ENCODE measurements around the gene XIRP1. TPM values are rescaled to one million over a fixed set of nuclear protein-coding genes. Genes with fewer than 3 reads are reported as not detected.
A peak's percentile ranks its signal among the peaks of the same experiment; 100 is the strongest.

The XIRP1 gene
- total RNA-seq, 1 donor from 2014 or later = not detected

DNA sequence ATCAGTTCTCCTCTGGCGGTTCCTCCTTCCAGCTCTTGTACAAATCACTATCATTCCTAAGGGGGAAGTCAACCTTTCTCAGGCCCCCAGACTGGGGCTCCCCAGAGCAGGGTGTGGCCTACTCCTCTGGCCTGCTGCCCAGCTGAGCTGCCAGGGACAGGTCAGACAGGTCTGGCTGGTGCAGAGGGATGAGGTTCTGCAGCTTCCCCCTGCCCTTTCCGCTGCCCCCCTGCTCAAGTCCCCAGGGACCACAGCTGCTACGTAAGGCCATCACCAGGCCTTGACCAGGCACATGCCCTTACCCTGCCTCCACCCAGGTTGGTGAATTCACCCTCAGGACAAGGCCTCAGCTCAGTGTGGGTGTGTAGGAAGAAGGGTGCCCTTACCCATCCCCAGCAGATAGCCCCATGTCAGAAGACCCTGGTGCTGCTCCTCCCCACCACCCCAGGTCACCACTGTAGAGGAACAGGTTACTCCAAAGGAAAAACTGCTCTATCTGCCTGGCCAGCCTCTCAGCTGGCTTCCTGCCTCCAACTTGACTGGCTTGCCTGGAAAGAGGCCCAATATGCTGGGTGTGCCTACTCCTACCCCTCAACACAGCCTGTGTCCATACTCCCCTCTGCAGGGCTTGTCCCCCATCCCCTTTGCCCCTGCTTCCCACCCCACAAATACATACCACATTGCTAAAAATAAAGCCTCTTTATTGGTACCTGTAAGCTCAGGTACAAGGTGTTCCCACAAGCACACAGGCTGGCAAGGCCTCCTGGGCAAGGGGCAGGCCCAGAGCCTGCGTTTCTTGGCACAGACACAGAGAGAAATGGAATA is 51.0 kb downstream of the XIRP1 start:
- no peak for DNase-seq

- DNase-seq = no peak
Observed at GRCh38 chr3:39140341-39140971, 51.9 kb downstream of the XIRP1 start.

DNA sequence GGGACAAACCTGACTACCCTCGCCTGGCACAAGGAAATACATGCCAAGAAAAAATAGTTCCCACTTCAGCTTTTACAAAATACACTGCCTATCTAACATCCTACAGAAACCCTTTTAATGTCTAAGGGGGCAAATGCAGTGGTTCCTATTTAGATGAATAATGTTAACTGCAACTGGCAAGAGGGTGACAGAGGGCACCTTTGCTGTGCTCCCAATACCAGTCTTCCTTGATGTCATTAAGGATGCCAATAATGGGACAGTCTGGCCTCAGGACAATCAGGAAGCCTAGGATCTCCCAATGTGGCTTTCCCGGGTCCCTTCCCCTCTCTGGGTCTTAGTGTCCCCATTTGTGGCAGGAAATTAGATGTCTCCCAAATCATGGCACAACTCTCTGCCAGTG is 53.0 kb downstream of the XIRP1 start:
- no peak for DNase-seq

- no peak for DNase-seq
Observed at GRCh38 chr3:39138804-39139415, 53.5 kb downstream of the XIRP1 start.

- DNase-seq = no peak
Observed at GRCh38 chr3:39137991-39138803, 54.2 kb downstream of the XIRP1 start.

DNA sequence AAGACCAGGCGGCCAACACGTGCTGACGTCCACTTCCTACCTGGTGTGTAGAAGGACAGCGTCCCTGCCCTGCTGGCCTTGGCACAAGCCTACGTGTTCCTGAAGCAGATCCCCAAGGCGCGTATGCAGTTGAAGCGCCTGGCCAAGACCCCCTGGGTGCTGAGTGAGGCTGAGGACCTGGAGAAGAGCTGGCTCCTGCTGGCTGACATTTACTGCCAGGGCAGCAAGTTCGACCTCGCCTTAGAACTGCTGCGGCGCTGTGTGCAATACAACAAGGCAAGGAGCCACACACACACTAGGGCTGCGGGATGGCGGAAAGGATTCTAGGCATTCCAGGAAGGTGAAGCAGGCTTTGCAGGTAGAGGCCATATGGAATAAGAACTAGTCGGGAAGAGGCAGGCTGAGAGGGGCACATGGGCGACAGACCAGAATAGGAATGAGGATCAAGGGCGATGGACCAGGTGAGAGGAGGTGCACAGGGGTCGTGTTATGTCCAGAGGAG is 54.9 kb downstream of the XIRP1 start:
- DNase-seq = no peak

GRCh38 chr3:39136533-39137434 is 55.6 kb downstream of the XIRP1 start:
- DNase-seq = no peak

DNA sequence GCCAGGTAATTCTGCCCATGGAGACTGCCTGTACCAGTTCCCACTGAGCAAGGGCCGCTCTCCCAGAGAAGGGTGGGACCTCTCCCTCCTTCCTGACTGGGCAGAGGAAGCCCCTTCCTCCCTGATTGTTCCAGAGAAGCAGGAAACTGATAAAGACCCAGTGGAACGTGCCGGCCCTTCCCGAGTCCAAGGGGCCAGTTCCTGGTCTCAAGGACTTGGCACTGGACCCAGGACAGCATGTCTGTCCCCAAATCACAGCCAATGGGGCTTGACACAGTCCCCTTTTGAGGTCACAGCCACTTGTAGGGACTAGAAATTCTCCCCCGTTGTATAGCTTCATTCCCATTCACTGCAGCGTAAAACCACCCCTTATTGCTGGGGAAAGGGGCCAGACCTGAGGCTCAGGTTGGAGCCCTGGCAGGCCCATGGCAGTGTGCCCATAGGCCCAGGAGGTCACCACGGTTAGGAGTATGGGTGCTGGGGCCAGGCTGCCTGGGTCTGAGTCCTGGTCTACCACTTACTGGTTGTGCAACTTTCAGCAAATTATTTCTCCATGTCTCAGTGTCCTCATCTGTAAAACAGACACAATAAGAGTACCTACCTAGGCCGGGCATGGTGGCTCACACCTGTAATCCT is 57.1 kb downstream of the XIRP1 start:
- peak; percentile 53 for DNase-seq

GRCh38 chr3:39134305-39134704 is 58.1 kb downstream of the XIRP1 start:
- no peak for DNase-seq

DNA sequence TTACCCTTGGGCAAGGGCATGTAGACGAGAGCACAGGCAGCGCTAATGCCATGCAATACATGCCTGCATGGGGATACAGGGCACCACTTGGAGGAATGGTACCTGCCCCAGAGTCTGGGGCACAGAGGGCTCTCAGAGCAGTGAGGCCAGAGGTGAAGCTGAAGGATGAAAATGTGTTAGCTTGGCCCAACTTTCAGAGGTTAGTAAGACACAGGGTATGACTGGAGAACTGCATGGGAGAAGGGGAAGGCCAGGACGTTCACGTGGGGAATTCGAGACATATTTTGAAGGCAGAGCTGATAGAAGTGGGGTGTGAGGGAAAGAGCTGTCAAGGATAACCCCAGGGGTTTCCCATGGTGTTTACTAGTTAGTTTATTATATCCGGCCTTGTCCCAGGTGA is 58.6 kb downstream of the XIRP1 start:
- DNase-seq = no peak

Other genes with a start within 250 kb of the XIRP1 start
- gene SCN11A, start 140.7 kb downstream of the XIRP1 start, total RNA-seq = under 0.01 TPM in 1 of 2 replicates, not detected in the other
- gene WDR48, start 140.6 kb downstream of the XIRP1 start, total RNA-seq = 52.3 and 57.3 TPM in 2 replicates
- gene GORASP1, start 85.0 kb downstream of the XIRP1 start, total RNA-seq = 36.4 and 41.2 TPM in 2 replicates
- gene TTC21A, start 84.9 kb downstream of the XIRP1 start, total RNA-seq = 1.5 and 1.9 TPM in 2 replicates
- gene CSRNP1, start 39.0 kb downstream of the XIRP1 start, total RNA-seq = 9.2 and 15.1 TPM in 2 replicates
- not detected in 2 replicates for gene CX3CR1, start 87.4 kb upstream of the XIRP1 start, total RNA-seq
- gene CCR8, start 137.1 kb upstream of the XIRP1 start, total RNA-seq = not detected in 2 replicates
- gene SLC25A38, start 190.8 kb upstream of the XIRP1 start, total RNA-seq = 16.4 and 17.4 TPM in 2 replicates
- gene RPSA, start 214.1 kb upstream of the XIRP1 start, total RNA-seq = 934 and 1,256 TPM in 2 replicates